SK-N-MC (cell line): Measurements from ENCODE around the gene MTHFR.
"Not testable (repeated sequence)": the region's sequence is repeated elsewhere in the genome, so short reads cannot be mapped to it uniquely, and the experiment has no call there.

Source experiments
- EZH2 ChIP-seq: fragments of 200-600 bp; sonication (generic); IDR thresholded peaks from one replicate; pipeline ENCODE4 v1.6.1; 2017; ENCODE audit warnings: antibody characterized with exemption
- POLR2AphosphoS5 ChIP-seq: IDR thresholded peaks from 2 replicates; pipeline ENCODE4 v1.6.1; 2012; ENCODE audit warnings: mild to moderate bottlenecking, low read depth, low read length, borderline replicate concordance

- TF ChIP-seq EZH2, POLR2AphosphoS5: not testable (repeated sequence)
Observed at GRCh38 chr1:11803924-11804665, 1.7 kb downstream of the MTHFR start.
